ENCODE measurements around the gene KMT5C.

The KMT5C gene

DNA sequence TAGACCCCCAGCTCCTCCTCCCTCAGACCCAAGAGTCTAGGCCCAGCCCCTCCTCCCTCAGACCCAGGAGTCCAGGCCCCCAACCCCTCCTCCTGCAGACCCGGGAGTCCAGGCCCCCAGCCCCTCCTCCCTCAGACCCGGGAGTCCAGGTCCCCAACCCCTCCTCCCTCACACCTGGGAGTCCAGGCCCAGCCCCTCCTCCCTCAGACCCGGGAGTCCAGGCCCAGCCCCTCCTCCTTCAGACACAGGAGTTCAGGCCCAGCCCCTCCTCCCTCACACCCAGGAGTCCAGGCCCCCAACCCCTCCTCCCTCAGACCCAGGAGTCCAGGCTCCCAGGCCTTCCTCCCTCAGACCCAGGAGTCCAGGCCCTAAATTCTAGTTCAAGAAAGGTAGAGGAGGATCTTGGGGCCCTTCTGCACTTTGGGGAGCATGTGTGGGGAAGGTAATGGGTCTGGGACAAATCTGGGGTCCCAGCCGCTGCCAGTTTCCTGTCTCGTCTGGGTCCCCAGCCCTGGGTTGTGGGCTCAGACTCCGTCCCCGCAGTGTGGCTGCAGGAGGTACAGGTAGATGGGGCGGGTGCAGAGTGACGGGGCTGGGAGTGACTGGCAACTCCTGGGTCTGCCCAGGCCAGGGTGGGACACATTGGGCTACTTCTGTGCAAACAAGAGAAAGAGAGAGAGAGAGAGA is 33.8 kb downstream of the KMT5C start:
- DNase-seq (ENCODE audit: low read depth), result no peak
- TF ChIP-seq MYC (IDR thresholded peaks at IDR 0.05; ENCODE audit: low read depth, low read length), result no peak
- TF ChIP-seq POLR2A (IDR thresholded peaks at IDR 0.05; ENCODE audit: extremely low read depth, insufficient read length), result no peak
- TF ChIP-seq, protein P1, sequence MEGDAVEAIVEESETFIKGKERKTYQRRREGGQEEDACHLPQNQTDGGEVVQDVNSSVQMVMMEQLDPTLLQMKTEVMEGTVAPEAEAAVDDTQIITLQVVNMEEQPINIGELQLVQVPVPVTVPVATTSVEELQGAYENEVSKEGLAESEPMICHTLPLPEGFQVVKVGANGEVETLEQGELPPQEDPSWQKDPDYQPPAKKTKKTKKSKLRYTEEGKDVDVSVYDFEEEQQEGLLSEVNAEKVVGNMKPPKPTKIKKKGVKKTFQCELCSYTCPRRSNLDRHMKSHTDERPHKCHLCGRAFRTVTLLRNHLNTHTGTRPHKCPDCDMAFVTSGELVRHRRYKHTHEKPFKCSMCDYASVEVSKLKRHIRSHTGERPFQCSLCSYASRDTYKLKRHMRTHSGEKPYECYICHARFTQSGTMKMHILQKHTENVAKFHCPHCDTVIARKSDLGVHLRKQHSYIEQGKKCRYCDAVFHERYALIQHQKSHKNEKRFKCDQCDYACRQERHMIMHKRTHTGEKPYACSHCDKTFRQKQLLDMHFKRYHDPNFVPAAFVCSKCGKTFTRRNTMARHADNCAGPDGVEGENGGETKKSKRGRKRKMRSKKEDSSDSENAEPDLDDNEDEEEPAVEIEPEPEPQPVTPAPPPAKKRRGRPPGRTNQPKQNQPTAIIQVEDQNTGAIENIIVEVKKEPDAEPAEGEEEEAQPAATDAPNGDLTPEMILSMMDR (IDR thresholded peaks at IDR 0.05; ENCODE audit: low read depth, low read length), result no peak
- TF ChIP-seq, protein P2, sequence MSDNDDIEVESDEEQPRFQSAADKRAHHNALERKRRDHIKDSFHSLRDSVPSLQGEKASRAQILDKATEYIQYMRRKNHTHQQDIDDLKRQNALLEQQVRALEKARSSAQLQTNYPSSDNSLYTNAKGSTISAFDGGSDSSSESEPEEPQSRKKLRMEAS (IDR thresholded peaks at IDR 0.05; ENCODE audit: low read depth, low read length), result no peak
- no peak overlapping the region for H3K4me3 ChIP-seq (ENCODE audit: low read depth, low read length)

- no peak for DNase-seq (ENCODE audit: low read depth)
- TF ChIP-seq, protein P2 (IDR thresholded peaks at IDR 0.05; ENCODE audit: low read depth, low read length), result no peak
- no peak overlapping the region for H3K4me3 ChIP-seq (ENCODE audit: low read depth, low read length)
Observed at GRCh38 chr19:55373993-55374757, 34.5 kb downstream of the KMT5C start.

DNA sequence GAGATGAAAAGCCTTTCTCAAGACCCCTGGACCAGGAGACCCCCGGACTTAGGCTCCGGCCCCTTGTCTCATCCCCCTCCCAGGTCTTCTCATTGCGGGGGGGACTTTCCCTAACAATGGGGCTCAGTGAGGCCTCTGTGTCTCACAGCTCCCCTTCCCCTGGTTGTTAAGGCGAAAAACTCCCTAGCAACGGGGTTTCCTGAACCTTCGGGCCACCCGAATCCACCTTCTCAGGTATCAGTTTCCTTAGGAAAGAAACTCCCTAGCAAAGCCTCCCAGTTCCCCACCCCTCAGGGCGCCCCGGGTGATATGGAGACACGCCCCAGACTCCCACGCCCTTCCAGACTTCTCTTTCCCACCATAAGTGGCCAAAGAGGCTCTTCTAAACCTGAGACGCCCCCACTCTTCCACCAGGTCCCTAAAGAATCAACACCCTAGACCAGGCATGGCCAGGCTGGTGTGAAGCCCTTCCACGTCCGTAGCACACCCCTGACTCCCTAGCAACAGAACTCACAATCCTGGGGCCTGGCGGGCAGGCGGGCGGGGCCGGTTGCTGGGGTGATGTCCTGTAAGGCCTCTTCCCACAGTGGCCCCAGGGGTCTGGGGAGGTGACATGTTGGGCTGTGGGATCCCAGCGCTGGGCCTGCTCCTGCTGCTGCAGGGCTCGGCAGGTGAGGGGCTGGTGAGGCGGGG is 36.7 kb downstream of the KMT5C start, which contains the start of gene TMEM190:
Gene TMEM190 (plus strand): TSS at position 586 of the 693 bp plus-strand sequence. CDS start 28 bp downstream, at position 614.
- TF ChIP-seq POLR2A (IDR thresholded peaks at IDR 0.05; ENCODE audit: extremely low read depth, insufficient read length), result no peak
- no peak for TF ChIP-seq MYC (IDR thresholded peaks at IDR 0.05; ENCODE audit: low read depth, low read length)
- TF ChIP-seq, protein P1 (IDR thresholded peaks at IDR 0.05; ENCODE audit: low read depth, low read length), result no peak
- TF ChIP-seq, protein P2 (IDR thresholded peaks at IDR 0.05; ENCODE audit: low read depth, low read length), result no peak
- no peak within 1 kb of the TSS for H3K4me3 ChIP-seq (ENCODE audit: low read depth, low read length)
- DNase-seq (ENCODE audit: low read depth), result no peak

DNA sequence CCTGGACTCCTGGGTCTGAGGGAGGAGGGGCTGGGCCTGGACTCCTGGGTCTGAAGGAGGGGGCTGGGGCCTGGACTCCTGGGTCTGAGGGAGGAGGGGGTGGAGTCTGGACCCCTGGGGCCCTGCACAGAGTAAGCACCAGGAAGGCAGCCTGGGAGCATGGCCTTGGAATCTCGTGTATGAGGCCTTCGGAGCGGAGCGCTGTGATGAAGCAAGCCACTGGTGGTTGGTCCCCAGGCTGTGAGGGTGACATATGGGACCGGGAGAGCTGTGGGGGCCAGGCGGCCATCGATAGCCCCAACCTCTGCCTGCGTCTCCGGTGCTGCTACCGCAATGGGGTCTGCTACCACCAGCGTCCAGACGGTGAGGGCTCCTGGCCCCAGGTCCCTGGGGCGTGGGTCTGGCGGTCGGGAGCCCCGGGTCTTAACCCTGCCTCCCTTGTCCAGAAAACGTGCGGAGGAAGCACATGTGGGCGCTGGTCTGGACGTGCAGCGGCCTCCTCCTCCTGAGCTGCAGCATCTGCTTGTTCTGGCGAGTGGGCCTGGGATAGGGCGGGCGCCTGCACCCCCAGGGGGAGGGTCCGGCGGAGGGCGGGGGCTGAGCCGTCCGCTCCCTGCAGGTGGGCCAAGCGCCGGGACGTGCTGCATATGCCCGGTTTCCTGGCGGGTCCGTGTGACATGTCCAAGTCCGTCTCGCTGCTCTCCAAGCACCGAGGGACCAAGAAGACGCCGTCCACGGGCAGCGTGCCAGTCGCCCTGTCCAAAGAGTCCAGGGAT is 37.9 kb downstream of the KMT5C start:
- no peak overlapping the region for H3K4me3 ChIP-seq (ENCODE audit: low read depth, low read length)
- DNase-seq (ENCODE audit: low read depth), result no peak
- no peak for TF ChIP-seq POLR2A (IDR thresholded peaks at IDR 0.05; ENCODE audit: extremely low read depth, insufficient read length)
- TF ChIP-seq, protein P2 (IDR thresholded peaks at IDR 0.05; ENCODE audit: low read depth, low read length), result no peak
- TF ChIP-seq, protein P1 (IDR thresholded peaks at IDR 0.05; ENCODE audit: low read depth, low read length), result no peak
- no peak for TF ChIP-seq MYC (IDR thresholded peaks at IDR 0.05; ENCODE audit: low read depth, low read length)

DNA sequence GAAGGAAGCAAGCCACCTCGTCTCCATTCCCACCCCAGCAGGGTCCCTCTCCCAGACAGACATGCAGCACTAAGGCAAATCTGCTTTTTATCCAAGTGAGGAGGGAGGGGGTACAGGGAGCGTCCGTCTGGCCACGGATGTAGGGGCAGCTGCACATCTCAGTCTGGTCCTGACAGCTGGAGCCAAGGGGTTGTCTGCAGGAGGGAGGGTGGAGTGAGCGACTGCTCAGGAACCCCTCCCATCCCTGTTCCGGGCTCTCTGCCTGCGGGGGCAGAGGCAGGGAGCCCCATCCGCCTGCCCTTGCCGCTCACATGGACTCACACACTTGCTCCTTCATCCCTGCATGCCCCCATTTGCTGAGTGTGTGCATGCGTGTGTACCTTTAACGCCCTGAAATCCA is 39.5 kb downstream of the KMT5C start:
- TF ChIP-seq, protein P2 (IDR thresholded peaks at IDR 0.05; ENCODE audit: low read depth, low read length), result no peak
- TF ChIP-seq, protein P1 (IDR thresholded peaks at IDR 0.05; ENCODE audit: low read depth, low read length), result no peak
- TF ChIP-seq MYC (IDR thresholded peaks at IDR 0.05; ENCODE audit: low read depth, low read length), result no peak
- TF ChIP-seq POLR2A (IDR thresholded peaks at IDR 0.05; ENCODE audit: extremely low read depth, insufficient read length), result no peak
- no peak for DNase-seq (ENCODE audit: low read depth)
- H3K4me3 ChIP-seq (ENCODE audit: low read depth, low read length), result no peak overlapping the region
